ENCODE results near the gene SWAP70.
"Not testable (repeated sequence)": the region's sequence is repeated elsewhere in the genome, so short reads cannot be mapped to it uniquely, and the experiment has no call there.

Gene SWAP70

DNA sequence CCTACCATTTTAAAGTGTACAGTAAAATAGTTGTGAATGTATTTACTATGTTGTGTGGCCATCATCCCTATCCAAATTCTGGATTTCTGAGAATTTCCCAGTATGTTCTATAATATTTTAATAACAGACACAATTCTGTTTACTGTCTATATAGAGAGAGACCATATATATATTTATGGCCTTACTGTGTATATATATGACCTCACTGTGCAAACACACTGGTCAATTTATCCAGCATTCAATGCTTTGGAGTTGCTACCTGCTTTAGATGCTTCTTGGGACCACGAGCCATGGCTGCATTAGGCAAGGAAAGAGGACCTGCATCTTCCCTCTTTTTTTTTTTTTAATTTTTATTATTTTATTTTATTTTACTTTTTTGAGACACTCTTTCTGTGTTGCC lies 40.2 kb downstream of the SWAP70 start:
- Histone ChIP-seq H3F3A (ENCODE audit: control insufficient read depth, insufficient read depth) (peaks cover 50% of the 10 kb centered on the region), H3K27me3 (ENCODE audit: control insufficient read depth, low read length) (no peaks in the 10 kb centered on the region), H3K79me2 (ENCODE audit: control insufficient read depth, low read length) (peaks cover 96% of the 10 kb centered on the region), H3K9me2 (replicated peaks; ENCODE audit: control insufficient read depth, low read length) (no peaks in the 10 kb centered on the region), H3K4me2 (ENCODE audit: low read length) (no peak overlapping the region), H3K9me3 (ENCODE audit: control insufficient read depth, insufficient read depth, low read length) (no peaks in the 10 kb centered on the region), H3K36me3 (ENCODE audit: control insufficient read depth, low read length) (peaks cover 64% of the 10 kb centered on the region), H3K4me3 (ENCODE audit: low read length) (no peak overlapping the region), H3K27ac (ENCODE audit: low read depth, low read length) (peak overlapping the region; percentile 97), H4K20me1 (ENCODE audit: control insufficient read depth, insufficient read depth, low read depth, low read length) (peaks cover 11% of the 10 kb centered on the region; the same call in 1 of the 2 replicates), H3K4me1 (ENCODE audit: control insufficient read depth, low read length) (peaks cover 85% of the 10 kb centered on the region)
- TF ChIP-seq EZH2phosphoT487 (IDR thresholded peaks at IDR 0.05; ENCODE audit: borderline replicate concordance, low read length) = no peak

DNA sequence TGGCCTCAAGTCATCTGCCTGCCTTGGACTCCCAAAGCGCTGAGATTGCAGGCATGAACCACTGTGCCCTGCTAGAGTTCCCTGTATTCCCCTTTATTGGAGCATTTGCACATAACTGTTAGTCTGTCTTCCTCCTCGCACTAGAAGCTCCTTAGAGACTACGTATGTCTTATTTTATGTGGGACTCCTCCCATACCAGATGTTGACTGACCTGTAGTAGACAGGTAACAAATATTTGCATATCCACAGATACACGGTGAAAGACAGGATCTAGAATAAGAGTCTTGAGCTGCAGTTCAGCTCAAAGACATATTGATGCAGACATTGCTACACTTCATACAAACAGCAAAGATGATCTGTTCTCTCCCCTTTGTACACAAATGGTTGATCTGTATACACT lies 40.7 kb downstream of the SWAP70 start:
- Histone ChIP-seq H4K20me1 (ENCODE audit: control insufficient read depth, insufficient read depth, low read depth, low read length) (peaks cover 11% of the 10 kb centered on the region; the same call in 1 of the 2 replicates), H3K4me2 (ENCODE audit: low read length) (no peak overlapping the region), H3K36me3 (ENCODE audit: control insufficient read depth, low read length) (peaks cover 69% of the 10 kb centered on the region), H3K27me3 (ENCODE audit: control insufficient read depth, low read length) (no peaks in the 10 kb centered on the region), H3K4me1 (ENCODE audit: control insufficient read depth, low read length) (peaks cover 85% of the 10 kb centered on the region), H3K4me3 (ENCODE audit: low read length) (no peak overlapping the region), H3K27ac (ENCODE audit: low read depth, low read length) (no peak overlapping the region), H3K79me2 (ENCODE audit: control insufficient read depth, low read length) (peaks cover 96% of the 10 kb centered on the region), H3K9me2 (replicated peaks; ENCODE audit: control insufficient read depth, low read length) (no peaks in the 10 kb centered on the region), H3K9me3 (ENCODE audit: control insufficient read depth, insufficient read depth, low read length) (no peaks in the 10 kb centered on the region), H3F3A (ENCODE audit: control insufficient read depth, insufficient read depth) (peaks cover 44% of the 10 kb centered on the region)
- TF ChIP-seq, protein P1, sequence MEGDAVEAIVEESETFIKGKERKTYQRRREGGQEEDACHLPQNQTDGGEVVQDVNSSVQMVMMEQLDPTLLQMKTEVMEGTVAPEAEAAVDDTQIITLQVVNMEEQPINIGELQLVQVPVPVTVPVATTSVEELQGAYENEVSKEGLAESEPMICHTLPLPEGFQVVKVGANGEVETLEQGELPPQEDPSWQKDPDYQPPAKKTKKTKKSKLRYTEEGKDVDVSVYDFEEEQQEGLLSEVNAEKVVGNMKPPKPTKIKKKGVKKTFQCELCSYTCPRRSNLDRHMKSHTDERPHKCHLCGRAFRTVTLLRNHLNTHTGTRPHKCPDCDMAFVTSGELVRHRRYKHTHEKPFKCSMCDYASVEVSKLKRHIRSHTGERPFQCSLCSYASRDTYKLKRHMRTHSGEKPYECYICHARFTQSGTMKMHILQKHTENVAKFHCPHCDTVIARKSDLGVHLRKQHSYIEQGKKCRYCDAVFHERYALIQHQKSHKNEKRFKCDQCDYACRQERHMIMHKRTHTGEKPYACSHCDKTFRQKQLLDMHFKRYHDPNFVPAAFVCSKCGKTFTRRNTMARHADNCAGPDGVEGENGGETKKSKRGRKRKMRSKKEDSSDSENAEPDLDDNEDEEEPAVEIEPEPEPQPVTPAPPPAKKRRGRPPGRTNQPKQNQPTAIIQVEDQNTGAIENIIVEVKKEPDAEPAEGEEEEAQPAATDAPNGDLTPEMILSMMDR (IDR thresholded peaks at IDR 0.05; ENCODE audit: low read depth, low read length, poor library complexity, severe bottlenecking) = no peak
- no peak for TF ChIP-seq EZH2phosphoT487 (IDR thresholded peaks at IDR 0.05; ENCODE audit: borderline replicate concordance, low read length)

DNA sequence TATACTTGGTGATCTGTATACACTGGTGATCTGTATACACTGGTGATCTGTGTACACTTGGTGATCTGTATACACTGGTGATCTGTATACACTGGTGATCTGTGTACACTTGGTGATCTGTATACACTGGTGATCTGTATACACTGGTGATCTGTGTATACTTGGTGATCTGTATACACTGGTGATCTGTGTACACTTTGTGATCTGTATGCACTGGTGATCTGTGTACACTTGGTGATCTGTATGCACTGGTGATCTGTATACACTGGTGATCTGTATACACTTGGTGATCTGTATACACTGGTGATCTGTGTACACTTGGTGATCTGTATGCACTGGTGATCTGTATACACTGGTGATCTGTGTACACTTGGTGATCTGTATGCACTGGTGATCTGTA lies 41.5 kb downstream of the SWAP70 start:
- peaks cover 70% of the 10 kb centered on the region for H3K36me3 ChIP-seq (ENCODE audit: control insufficient read depth, low read length)
- peaks cover 44% of the 10 kb centered on the region for H3F3A ChIP-seq (ENCODE audit: control insufficient read depth, insufficient read depth)
- H3K9me3 ChIP-seq (ENCODE audit: control insufficient read depth, insufficient read depth, low read length); H3K4me2 ChIP-seq (ENCODE audit: low read length); H3K9me2 ChIP-seq (replicated peaks; ENCODE audit: control insufficient read depth, low read length); H3K4me3 ChIP-seq (ENCODE audit: low read length); H3K27me3 ChIP-seq (ENCODE audit: control insufficient read depth, low read length); H3K27ac ChIP-seq (ENCODE audit: low read depth, low read length): not testable (repeated sequence)
- peaks cover 96% of the 10 kb centered on the region for H3K79me2 ChIP-seq (ENCODE audit: control insufficient read depth, low read length)
- peaks cover 85% of the 10 kb centered on the region for H3K4me1 ChIP-seq (ENCODE audit: control insufficient read depth, low read length)
- H4K20me1 ChIP-seq (ENCODE audit: control insufficient read depth, insufficient read depth, low read depth, low read length) = peaks cover 11% of the 10 kb centered on the region; the same call in 1 of the 2 replicates

DNA sequence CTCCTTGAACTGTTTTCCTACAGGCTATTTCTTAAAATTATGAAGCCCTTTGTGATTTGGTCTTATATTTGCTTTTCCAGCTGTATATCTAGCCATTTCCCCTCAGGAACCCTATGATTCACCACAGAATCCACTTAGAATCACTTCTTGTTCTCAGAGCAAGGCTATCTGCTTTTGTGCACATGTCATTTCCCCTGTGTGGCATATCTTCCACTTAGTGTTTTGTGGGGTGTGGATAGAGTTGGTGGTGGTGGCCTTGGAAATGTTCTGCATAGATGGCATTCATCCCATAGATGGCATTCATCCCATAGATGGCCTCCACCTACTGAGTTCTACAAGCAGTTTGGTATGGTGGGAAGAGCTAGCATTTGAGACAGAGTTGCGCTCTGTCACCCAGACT lies 44.7 kb downstream of the SWAP70 start:
- Histone ChIP-seq H3K27ac (ENCODE audit: low read depth, low read length) (peak overlapping the region; percentile 25), H4K20me1 (ENCODE audit: control insufficient read depth, insufficient read depth, low read depth, low read length) (peaks cover 19% of the 10 kb centered on the region; the same call in 1 of the 2 replicates), H3K27me3 (ENCODE audit: control insufficient read depth, low read length) (no peaks in the 10 kb centered on the region), H3K4me1 (ENCODE audit: control insufficient read depth, low read length) (peaks cover 81% of the 10 kb centered on the region), H3K4me3 (ENCODE audit: low read length) (peak overlapping the region; percentile 23; the same call in 1 of the 2 replicates), H3K9me3 (ENCODE audit: control insufficient read depth, insufficient read depth, low read length) (peaks cover 3% of the 10 kb centered on the region; the same call in 1 of the 2 replicates), H3K9me2 (replicated peaks; ENCODE audit: control insufficient read depth, low read length) (no peaks in the 10 kb centered on the region), H3K36me3 (ENCODE audit: control insufficient read depth, low read length) (peaks cover 64% of the 10 kb centered on the region), H3F3A (ENCODE audit: control insufficient read depth, insufficient read depth) (peaks cover 29% of the 10 kb centered on the region), H3K4me2 (ENCODE audit: low read length) (peak overlapping the region; percentile 44), H3K79me2 (ENCODE audit: control insufficient read depth, low read length) (peaks cover 96% of the 10 kb centered on the region)
- TF ChIP-seq, protein P1 (IDR thresholded peaks at IDR 0.05; ENCODE audit: low read depth, low read length, poor library complexity, severe bottlenecking) = no peak
- no peak for TF ChIP-seq EZH2phosphoT487 (IDR thresholded peaks at IDR 0.05; ENCODE audit: borderline replicate concordance, low read length)
